GM23338 (cell line): Measurements from ENCODE around the gene GBE1. TPM values are rescaled to one million over a fixed set of nuclear protein-coding genes. Genes with fewer than 3 reads are reported as not detected.

Experiments used
- ATAC-seq: fragments of 200-7000 bp; cut with Tn5 transposase; 3 replicates; pipeline ENCODE4 v1.9.1; 2020
- DNase-seq: peaks from one replicate; pipeline ENCODE4 v3.0.0-alpha.2; 2015; ENCODE audit warnings: low spot score
- H2AFZ ChIP-seq: fragments of 200-600 bp; sonication (generic); 2 replicates; pipeline ENCODE4 v1.8.0; 2016; ENCODE audit warnings: antibody characterized with exemption, mild to moderate bottlenecking, moderate library complexity
- H3F3A ChIP-seq: fragments of 200-600 bp; sonication (generic); replicated peaks from 2 replicates; pipeline ENCODE4 v1.8.0; 2017; ENCODE audit warnings: antibody characterized with exemption, mixed run types, low read depth
- H3K27ac ChIP-seq: fragments of 200-600 bp; sonication (generic); 2 replicates; pipeline ENCODE4 v1.6.1; 2016; ENCODE audit warnings: low read depth
- H3K27me3 ChIP-seq: fragments of 200-600 bp; sonication (generic); 2 replicates; pipeline ENCODE4 v1.8.0; 2016; ENCODE audit warnings: mild to moderate bottlenecking, mixed run types, moderate library complexity; ENCODE audit not compliant: insufficient read depth
- H3K36me3 ChIP-seq: fragments of 200-600 bp; sonication (generic); 2 replicates; pipeline ENCODE4 v1.8.0; 2016; ENCODE audit warnings: mild to moderate bottlenecking; ENCODE audit not compliant: insufficient read depth
- H3K4me1 ChIP-seq: fragments of 200-600 bp; sonication (generic); 2 replicates; pipeline ENCODE4 v1.8.0; 2016; ENCODE audit warnings: mild to moderate bottlenecking, moderate library complexity; ENCODE audit not compliant: insufficient read depth
- H3K4me2 ChIP-seq: fragments of 200-600 bp; sonication (generic); 2 replicates; pipeline ENCODE4 v1.7.1; 2017; ENCODE audit warnings: mixed run types
- H3K4me3 ChIP-seq: fragments of 200-600 bp; sonication (generic); 2 replicates; pipeline ENCODE4 v1.6.1; 2016; ENCODE audit warnings: mixed run types
- H3K79me2 ChIP-seq: fragments of 200-600 bp; sonication (generic); replicated peaks from 2 replicates; pipeline ENCODE4 v1.8.0; 2017; ENCODE audit warnings: mild to moderate bottlenecking; ENCODE audit not compliant: insufficient read depth
- H3K9me2 ChIP-seq: fragments of 200-600 bp; sonication (generic); 2 replicates; pipeline ENCODE4 v1.8.0; 2017; ENCODE audit not compliant: insufficient read depth
- H4K20me1 ChIP-seq: fragments of 200-600 bp; sonication (generic); replicated peaks from 2 replicates; pipeline ENCODE4 v1.8.0; 2017; ENCODE audit warnings: mild to moderate bottlenecking; ENCODE audit not compliant: insufficient read depth
- H3K27ac Mint-ChIP-seq: 2 replicates; pipeline ENCODE4 v1.8.0; 2020; ENCODE audit warnings: inconsistent platforms, mild to moderate bottlenecking, moderate library complexity, mixed read lengths
- H3K27me3 Mint-ChIP-seq: 3 replicates; pipeline ENCODE4 v1.8.0; 2022; ENCODE audit warnings: low read depth, mild to moderate bottlenecking, moderate library complexity, mixed read lengths, inconsistent platforms; ENCODE audit not compliant: insufficient read depth, poor library complexity
- H3K36me3 Mint-ChIP-seq: 3 replicates; pipeline ENCODE4 v1.8.0; 2021; ENCODE audit warnings: low read depth, mild to moderate bottlenecking, inconsistent platforms, moderate library complexity, mixed read lengths
- H3K4me1 Mint-ChIP-seq: 3 replicates; pipeline ENCODE4 v1.8.0; 2020; ENCODE audit warnings: mild to moderate bottlenecking, inconsistent platforms, mixed read lengths
- H3K4me3 Mint-ChIP-seq: 3 replicates; pipeline ENCODE4 v1.8.0; 2021; ENCODE audit warnings: moderate library complexity, mild to moderate bottlenecking, inconsistent platforms, mixed read lengths
- H3K9me3 Mint-ChIP-seq: 3 replicates; pipeline ENCODE4 v1.8.0; 2020; ENCODE audit warnings: moderate library complexity, mild to moderate bottlenecking, inconsistent platforms, mixed read lengths
- EZH2 ChIP-seq: fragments of 200-600 bp; sonication (generic); IDR thresholded peaks from one replicate; pipeline ENCODE4 v1.8.0; 2017; ENCODE audit warnings: antibody characterized with exemption, mild to moderate bottlenecking, low read depth; ENCODE audit not compliant: unreplicated experiment
- NANOG ChIP-seq: IDR thresholded peaks from 2 replicates; pipeline ENCODE4 v1.6.1; 2016; ENCODE audit warnings: antibody characterized with exemption, borderline replicate concordance
- POLR2AphosphoS5 ChIP-seq: IDR thresholded peaks from 2 replicates; pipeline ENCODE4 v1.6.1; 2016; ENCODE audit warnings: antibody characterized with exemption, low read depth
- ZNF114 ChIP-seq: fragments of 250-450 bp; sonication (Bioruptor Pico); IDR thresholded peaks from 2 replicates; pipeline ENCODE4 v1.5.0; 2020; ENCODE audit warnings: mild to moderate bottlenecking, moderate library complexity
- ZNF331 ChIP-seq: fragments of 250-450 bp; sonication (Bioruptor Pico); IDR thresholded peaks from 2 replicates; pipeline ENCODE4 v1.5.0; 2020; ENCODE audit warnings: low read depth, mild to moderate bottlenecking, moderate library complexity
- polyA plus RNA-seq: library from polyadenylated mRNA; unstranded; fragments of >200 nt; fragmentation: Nextera tagmentation; extraction: Ambion mirVana; gene quantifications from 2 replicates; pipeline ENCODE4 v1.2.1, GENCODE V29; 2016
- total RNA-seq: library from RNA; depleted of rRNA; stranded (reverse); fragments of >200 nt; shearing (Covaris generic); gene quantifications from 2 replicates; pipeline ENCODE4 v1.2.3, GENCODE V29; 2014
- TF ChIP-seq, protein P1 (sequence below): fragments of 250-450 bp; sonication (Bioruptor Pico); IDR thresholded peaks from 2 replicates; pipeline ENCODE4 v1.5.0; 2020; ENCODE audit warnings: mild to moderate bottlenecking, moderate library complexity
- TF ChIP-seq, protein P2 (sequence below): IDR thresholded peaks from 2 replicates; pipeline ENCODE4 v1.6.1; 2016; ENCODE audit warnings: antibody characterized with exemption
- TF ChIP-seq, protein P3 (sequence below), 2 experiments: fragments of 200-600 bp in 1 of 2; sonication (generic) in 1 of 2; conservative IDR thresholded peaks; 2 replicates each; pipeline versions ENCODE4 v1.5.1 to v1.6.1; 2016 to 2017; ENCODE audit warnings: antibody characterized with exemption in 2 of 2, low read depth in 2 of 2, mild to moderate bottlenecking in 2 of 2, moderate library complexity in 1 of 2
- TF ChIP-seq, protein P4 (sequence below): IDR thresholded peaks from one replicate; pipeline ENCODE4 v1.6.1; 2018; ENCODE audit warnings: antibody characterized with exemption; ENCODE audit not compliant: unreplicated experiment

Gene GBE1
- total and polyA plus RNA-seq, 2 experiments from 2014 or later: 6.4 to 12.2 TPM

DNA sequence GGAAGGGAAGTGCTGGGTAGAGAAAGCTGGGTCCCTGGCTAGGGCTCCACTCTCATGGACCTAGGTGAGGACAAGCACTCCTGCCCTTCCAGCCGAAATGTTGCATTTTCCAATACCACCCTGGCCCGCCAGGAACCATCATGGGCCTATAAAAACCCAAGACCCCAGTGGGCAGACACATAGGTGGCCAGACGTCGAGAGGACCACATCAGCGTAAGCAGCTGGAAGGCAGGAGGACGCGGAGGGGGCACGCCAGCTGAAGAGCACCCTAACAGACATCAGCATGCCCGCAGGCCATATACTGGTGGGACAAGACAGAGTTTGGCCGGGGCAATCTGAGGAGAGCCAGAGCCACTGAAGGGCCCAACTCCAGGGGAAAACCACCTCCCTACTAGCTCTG, 98.3 kb downstream of the GBE1 start:
- H3K4me1 Mint-ChIP-seq: no peaks in the 10 kb centered on the region
- ATAC-seq (no peak), DNase-seq (no peak)
- H3K27me3 Mint-ChIP-seq: no peaks in the 10 kb centered on the region
- Histone ChIP-seq H3K79me2 (no peaks in the 10 kb centered on the region), H3K4me3 (no peak overlapping the region), H3K9me2 (no peaks in the 10 kb centered on the region), H3F3A (no peaks in the 10 kb centered on the region), H3K4me2 (no peak overlapping the region), H4K20me1 (no peaks in the 10 kb centered on the region), H3K4me1 (no peaks in the 10 kb centered on the region), H3K27me3 (no peaks in the 10 kb centered on the region), H3K36me3 (no peaks in the 10 kb centered on the region), H3K27ac (no peak overlapping the region), H2AFZ (no peak overlapping the region)
- no peak overlapping the region for H3K27ac Mint-ChIP-seq
- TF ChIP-seq EZH2 (no peak), ZNF331 (CRISPR knock-in tag) (no peak), NANOG (no peak)
- no peaks in the 10 kb centered on the region for H3K9me3 Mint-ChIP-seq
- H3K36me3 Mint-ChIP-seq: no peaks in the 10 kb centered on the region
- no peak overlapping the region for H3K4me3 Mint-ChIP-seq

DNA sequence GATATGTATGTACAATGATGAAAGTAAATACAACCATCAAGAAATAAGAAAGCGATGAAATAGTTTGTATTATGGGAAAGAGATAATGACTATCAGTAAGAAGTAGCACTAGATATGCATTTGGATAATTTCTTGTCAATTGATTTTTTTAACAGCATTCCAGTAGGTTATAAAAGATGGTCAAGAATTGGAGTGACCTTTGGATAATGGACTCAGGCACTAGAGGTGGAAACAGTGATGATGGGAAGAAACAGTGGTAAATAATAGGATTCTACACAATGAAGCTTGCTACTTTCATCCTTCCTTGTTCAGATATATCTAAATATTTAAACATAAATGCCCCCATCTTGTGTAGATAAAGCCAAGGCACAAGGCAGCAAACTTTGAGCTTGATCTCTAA, 101.4 kb downstream of the GBE1 start:
- Histone ChIP-seq H3K36me3 (no peaks in the 10 kb centered on the region), H3K4me2 (no peak overlapping the region), H3K27ac (no peak overlapping the region), H3K79me2 (no peaks in the 10 kb centered on the region), H3K4me3 (no peak overlapping the region), H3K4me1 (no peaks in the 10 kb centered on the region), H3K27me3 (no peaks in the 10 kb centered on the region), H2AFZ (no peak overlapping the region), H4K20me1 (no peaks in the 10 kb centered on the region), H3K9me2 (no peaks in the 10 kb centered on the region), H3F3A (no peaks in the 10 kb centered on the region)
- Mint-ChIP-seq H3K4me1 (no peaks in the 10 kb centered on the region), H3K36me3 (no peaks in the 10 kb centered on the region), H3K9me3 (no peaks in the 10 kb centered on the region), H3K27ac (no peak overlapping the region), H3K4me3 (no peak overlapping the region), H3K27me3 (no peaks in the 10 kb centered on the region)
- DNase-seq: no peak
- ATAC-seq: no peak
- TF ChIP-seq, protein P1, sequence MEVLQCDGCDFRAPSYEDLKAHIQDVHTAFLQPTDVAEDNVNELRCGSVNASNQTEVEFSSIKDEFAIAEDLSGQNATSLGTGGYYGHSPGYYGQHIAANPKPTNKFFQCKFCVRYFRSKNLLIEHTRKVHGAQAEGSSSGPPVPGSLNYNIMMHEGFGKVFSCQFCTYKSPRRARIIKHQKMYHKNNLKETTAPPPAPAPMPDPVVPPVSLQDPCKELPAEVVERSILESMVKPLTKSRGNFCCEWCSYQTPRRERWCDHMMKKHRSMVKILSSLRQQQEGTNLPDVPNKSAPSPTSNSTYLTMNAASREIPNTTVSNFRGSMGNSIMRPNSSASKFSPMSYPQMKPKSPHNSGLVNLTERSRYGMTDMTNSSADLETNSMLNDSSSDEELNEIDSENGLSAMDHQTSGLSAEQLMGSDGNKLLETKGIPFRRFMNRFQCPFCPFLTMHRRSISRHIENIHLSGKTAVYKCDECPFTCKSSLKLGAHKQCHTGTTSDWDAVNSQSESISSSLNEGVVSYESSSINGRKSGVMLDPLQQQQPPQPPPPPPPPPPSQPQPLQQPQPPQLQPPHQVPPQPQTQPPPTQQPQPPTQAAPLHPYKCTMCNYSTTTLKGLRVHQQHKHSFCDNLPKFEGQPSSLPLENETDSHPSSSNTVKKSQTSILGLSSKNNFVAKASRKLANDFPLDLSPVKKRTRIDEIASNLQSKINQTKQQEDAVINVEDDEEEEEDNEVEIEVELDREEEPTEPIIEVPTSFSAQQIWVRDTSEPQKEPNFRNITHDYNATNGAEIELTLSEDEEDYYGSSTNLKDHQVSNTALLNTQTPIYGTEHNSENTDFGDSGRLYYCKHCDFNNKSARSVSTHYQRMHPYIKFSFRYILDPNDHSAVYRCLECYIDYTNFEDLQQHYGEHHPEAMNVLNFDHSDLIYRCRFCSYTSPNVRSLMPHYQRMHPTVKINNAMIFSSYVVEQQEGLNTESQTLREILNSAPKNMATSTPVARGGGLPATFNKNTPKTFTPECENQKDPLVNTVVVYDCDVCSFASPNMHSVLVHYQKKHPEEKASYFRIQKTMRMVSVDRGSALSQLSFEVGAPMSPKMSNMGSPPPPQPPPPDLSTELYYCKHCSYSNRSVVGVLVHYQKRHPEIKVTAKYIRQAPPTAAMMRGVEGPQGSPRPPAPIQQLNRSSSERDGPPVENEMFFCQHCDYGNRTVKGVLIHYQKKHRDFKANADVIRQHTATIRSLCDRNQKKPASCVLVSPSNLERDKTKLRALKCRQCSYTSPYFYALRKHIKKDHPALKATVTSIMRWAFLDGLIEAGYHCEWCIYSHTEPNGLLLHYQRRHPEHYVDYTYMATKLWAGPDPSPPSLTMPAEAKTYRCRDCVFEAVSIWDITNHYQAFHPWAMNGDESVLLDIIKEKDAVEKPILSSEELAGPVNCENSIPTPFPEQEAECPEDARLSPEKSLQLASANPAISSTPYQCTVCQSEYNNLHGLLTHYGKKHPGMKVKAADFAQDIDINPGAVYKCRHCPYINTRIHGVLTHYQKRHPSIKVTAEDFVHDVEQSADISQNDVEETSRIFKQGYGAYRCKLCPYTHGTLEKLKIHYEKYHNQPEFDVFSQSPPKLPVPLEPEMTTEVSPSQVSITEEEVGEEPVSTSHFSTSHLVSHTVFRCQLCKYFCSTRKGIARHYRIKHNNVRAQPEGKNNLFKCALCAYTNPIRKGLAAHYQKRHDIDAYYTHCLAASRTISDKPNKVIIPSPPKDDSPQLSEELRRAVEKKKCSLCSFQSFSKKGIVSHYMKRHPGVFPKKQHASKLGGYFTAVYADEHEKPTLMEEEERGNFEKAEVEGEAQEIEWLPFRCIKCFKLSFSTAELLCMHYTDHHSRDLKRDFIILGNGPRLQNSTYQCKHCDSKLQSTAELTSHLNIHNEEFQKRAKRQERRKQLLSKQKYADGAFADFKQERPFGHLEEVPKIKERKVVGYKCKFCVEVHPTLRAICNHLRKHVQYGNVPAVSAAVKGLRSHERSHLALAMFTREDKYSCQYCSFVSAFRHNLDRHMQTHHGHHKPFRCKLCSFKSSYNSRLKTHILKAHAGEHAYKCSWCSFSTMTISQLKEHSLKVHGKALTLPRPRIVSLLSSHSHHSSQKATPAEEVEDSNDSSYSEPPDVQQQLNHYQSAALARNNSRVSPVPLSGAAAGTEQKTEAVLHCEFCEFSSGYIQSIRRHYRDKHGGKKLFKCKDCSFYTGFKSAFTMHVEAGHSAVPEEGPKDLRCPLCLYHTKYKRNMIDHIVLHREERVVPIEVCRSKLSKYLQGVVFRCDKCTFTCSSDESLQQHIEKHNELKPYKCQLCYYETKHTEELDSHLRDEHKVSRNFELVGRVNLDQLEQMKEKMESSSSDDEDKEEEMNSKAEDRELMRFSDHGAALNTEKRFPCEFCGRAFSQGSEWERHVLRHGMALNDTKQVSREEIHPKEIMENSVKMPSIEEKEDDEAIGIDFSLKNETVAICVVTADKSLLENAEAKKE (CRISPR knock-in tag): no peak
- TF ChIP-seq, protein P2, sequence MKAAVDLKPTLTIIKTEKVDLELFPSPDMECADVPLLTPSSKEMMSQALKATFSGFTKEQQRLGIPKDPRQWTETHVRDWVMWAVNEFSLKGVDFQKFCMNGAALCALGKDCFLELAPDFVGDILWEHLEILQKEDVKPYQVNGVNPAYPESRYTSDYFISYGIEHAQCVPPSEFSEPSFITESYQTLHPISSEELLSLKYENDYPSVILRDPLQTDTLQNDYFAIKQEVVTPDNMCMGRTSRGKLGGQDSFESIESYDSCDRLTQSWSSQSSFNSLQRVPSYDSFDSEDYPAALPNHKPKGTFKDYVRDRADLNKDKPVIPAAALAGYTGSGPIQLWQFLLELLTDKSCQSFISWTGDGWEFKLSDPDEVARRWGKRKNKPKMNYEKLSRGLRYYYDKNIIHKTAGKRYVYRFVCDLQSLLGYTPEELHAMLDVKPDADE: no peak
- TF ChIP-seq ZNF114 (CRISPR knock-in tag) (no peak), ZNF331 (CRISPR knock-in tag) (no peak), NANOG (no peak), POLR2AphosphoS5 (no peak), EZH2 (no peak)
- TF ChIP-seq, protein P3, sequence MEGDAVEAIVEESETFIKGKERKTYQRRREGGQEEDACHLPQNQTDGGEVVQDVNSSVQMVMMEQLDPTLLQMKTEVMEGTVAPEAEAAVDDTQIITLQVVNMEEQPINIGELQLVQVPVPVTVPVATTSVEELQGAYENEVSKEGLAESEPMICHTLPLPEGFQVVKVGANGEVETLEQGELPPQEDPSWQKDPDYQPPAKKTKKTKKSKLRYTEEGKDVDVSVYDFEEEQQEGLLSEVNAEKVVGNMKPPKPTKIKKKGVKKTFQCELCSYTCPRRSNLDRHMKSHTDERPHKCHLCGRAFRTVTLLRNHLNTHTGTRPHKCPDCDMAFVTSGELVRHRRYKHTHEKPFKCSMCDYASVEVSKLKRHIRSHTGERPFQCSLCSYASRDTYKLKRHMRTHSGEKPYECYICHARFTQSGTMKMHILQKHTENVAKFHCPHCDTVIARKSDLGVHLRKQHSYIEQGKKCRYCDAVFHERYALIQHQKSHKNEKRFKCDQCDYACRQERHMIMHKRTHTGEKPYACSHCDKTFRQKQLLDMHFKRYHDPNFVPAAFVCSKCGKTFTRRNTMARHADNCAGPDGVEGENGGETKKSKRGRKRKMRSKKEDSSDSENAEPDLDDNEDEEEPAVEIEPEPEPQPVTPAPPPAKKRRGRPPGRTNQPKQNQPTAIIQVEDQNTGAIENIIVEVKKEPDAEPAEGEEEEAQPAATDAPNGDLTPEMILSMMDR (conservative IDR thresholded peaks at IDR 0.05; ENCODE audit: low read depth in 2 of 2): no peak
- TF ChIP-seq, protein P4, sequence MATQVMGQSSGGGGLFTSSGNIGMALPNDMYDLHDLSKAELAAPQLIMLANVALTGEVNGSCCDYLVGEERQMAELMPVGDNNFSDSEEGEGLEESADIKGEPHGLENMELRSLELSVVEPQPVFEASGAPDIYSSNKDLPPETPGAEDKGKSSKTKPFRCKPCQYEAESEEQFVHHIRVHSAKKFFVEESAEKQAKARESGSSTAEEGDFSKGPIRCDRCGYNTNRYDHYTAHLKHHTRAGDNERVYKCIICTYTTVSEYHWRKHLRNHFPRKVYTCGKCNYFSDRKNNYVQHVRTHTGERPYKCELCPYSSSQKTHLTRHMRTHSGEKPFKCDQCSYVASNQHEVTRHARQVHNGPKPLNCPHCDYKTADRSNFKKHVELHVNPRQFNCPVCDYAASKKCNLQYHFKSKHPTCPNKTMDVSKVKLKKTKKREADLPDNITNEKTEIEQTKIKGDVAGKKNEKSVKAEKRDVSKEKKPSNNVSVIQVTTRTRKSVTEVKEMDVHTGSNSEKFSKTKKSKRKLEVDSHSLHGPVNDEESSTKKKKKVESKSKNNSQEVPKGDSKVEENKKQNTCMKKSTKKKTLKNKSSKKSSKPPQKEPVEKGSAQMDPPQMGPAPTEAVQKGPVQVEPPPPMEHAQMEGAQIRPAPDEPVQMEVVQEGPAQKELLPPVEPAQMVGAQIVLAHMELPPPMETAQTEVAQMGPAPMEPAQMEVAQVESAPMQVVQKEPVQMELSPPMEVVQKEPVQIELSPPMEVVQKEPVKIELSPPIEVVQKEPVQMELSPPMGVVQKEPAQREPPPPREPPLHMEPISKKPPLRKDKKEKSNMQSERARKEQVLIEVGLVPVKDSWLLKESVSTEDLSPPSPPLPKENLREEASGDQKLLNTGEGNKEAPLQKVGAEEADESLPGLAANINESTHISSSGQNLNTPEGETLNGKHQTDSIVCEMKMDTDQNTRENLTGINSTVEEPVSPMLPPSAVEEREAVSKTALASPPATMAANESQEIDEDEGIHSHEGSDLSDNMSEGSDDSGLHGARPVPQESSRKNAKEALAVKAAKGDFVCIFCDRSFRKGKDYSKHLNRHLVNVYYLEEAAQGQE: no peak
